Stomach (tissue), 9 donors: ENCODE data around the gene MOB2. TPM values are rescaled to one million over a fixed set of nuclear protein-coding genes. Genes with fewer than 3 reads are reported as not detected.
A peak's percentile ranks its signal among the peaks of the same experiment; 100 is the strongest.

Experiments used
- DNase-seq, 2 donors: peaks; one replicate each; pipeline versions ENCODE4 v3.0.0 to v3.0.0-alpha.2; 2013 to 2019
- H3K27ac ChIP-seq, 5 donors: fragments of 200-600 bp in 4 of 5; sonication (generic) in 4 of 5; one replicate each; pipeline ENCODE4 v1.5.1; 2013 to 2019; ENCODE audit warnings: mild to moderate bottlenecking in 1 of 5, moderate library complexity in 1 of 5
- H3K27me3 ChIP-seq, 3 donors: fragments of 200-600 bp; sonication (generic); one replicate each; pipeline ENCODE4 v1.5.1; 2017 to 2019; ENCODE audit warnings: mixed run types in 1 of 3
- H3K36me3 ChIP-seq, 4 donors: fragments of 200-600 bp; sonication (generic); 1 replicate in 3 of 4; 2 replicates in 1 of 4; pipeline ENCODE4 v1.5.1; 2016 to 2019
- H3K4me1 ChIP-seq, 4 donors: fragments of 200-600 bp; sonication (generic); one replicate each; pipeline ENCODE4 v1.5.1; 2016 to 2019
- H3K4me3 ChIP-seq, 4 donors: fragments of 200-600 bp; sonication (generic) in 3 of 4; one replicate each; pipeline ENCODE4 v1.5.1; 2016 to 2019; ENCODE audit warnings: mild to moderate bottlenecking in 1 of 4
- H3K9me3 ChIP-seq, 4 donors: fragments of 200-600 bp; sonication (generic); one replicate each; pipeline ENCODE4 v1.5.1; 2016 to 2019
- EP300 ChIP-seq: sonication (generic); formaldehyde crosslinking; IDR thresholded peaks from one replicate; pipeline ENCODE4 v1.6.1; 2017; ENCODE audit warnings: antibody characterized with exemption
- POLR2A ChIP-seq, 4 donors: fragments of 450-650 bp; IDR thresholded peaks; one replicate each; pipeline ENCODE4 v1.6.1; 2016; ENCODE audit warnings: antibody characterized with exemption in 4 of 4, control low read depth in 2 of 4, mild to moderate bottlenecking in 1 of 4, moderate library complexity in 1 of 4
- POLR2AphosphoS5 ChIP-seq, 3 donors: sonication (generic); formaldehyde crosslinking; IDR thresholded peaks; one replicate each; pipeline ENCODE4 v1.6.1; 2016; ENCODE audit warnings: antibody characterized with exemption in 3 of 3
- WGBS, 5 donors: extraction: QIAGEN DNeasy Blood & Tissue Kit in 3 of 5; methylation state at CpG; one replicate each; pipeline versions ENCODE4 v1.1.5 to v1.1.7; 2013 to 2018; 5-methylcytosine and 5-hydroxymethylcytosine counted together
- intact Hi-C: fragments of 100-400 bp; cut with DNase I; formaldehyde crosslinking; loops from one replicate; pipeline ENCODE4 v1.15.1; 2023; ENCODE audit warnings: low total_unique reads
- polyA plus RNA-seq, 3 donors: library from polyadenylated mRNA; stranded (reverse); fragments of 200-250 nt; gene quantifications; one replicate each; pipeline ENCODE4 v1.2.3, GENCODE V29; 2013
- total RNA-seq, 5 donors: library from RNA; depleted of rRNA; stranded (reverse); fragments of >200 nt; gene quantifications; one replicate each; pipeline versions ENCODE4 v1.1.0 to v1.2.3, GENCODE V29; 2014 to 2016
- TF ChIP-seq, protein P1 (sequence below), 7 experiments: fragments of 450-650 bp in 4 of 7; fragments of 200-600 bp in 3 of 7; sonication (generic) in 3 of 7; IDR thresholded peaks; one replicate each; pipeline ENCODE4 v1.5.1; 2016 to 2019; ENCODE audit warnings: antibody characterized with exemption in 7 of 7, control low read depth in 2 of 7, mild to moderate bottlenecking in 1 of 7
- donor health status: healthy with polysubstance abuse.
- donor health status: Bipolar disorder and iron deficiency.
- donor health status: healthy.

The MOB2 gene
- total and polyA plus RNA-seq, 8 donors: 11.3 to 46.3 (median 27.3) TPM

DNA sequence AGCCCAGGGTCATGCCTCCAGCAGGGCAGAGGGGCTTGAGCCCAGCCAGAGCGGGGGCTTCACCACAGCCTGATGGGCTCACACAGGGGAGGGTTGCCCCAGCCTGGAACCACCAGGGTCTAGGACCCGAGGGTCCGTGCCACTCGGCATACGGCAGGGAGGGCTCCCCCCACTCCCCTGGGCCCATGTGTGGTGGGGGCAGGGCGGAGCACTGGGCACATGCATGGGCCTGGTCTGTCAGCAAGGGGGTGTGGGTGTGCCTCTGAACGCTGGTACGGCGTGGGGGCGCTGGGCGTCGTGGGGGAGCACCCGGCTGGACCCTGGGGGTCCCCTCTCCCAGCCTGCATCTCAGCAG is 29.3 kb downstream of the MOB2 start:
- Histone ChIP-seq H3K4me3 (no peak overlapping the region), H3K36me3 (peaks cover 0 to under 1% (median 0%) of the 10 kb centered on the region in 4 donors), H3K27me3 (peaks cover 0 to 11% (median 4%) of the 10 kb centered on the region in 3 donors), H3K27ac (no peak overlapping the region), H3K4me1 (peaks cover 24 to 58% (median 46%) of the 10 kb centered on the region in 4 donors), H3K9me3 (no peaks in the 10 kb centered on the region)
- 75 to 90% (median 85%) methylated on average over 6 to 13 of the region's 13 CpGs for WGBS, 5 donors
- TF ChIP-seq, protein P1, sequence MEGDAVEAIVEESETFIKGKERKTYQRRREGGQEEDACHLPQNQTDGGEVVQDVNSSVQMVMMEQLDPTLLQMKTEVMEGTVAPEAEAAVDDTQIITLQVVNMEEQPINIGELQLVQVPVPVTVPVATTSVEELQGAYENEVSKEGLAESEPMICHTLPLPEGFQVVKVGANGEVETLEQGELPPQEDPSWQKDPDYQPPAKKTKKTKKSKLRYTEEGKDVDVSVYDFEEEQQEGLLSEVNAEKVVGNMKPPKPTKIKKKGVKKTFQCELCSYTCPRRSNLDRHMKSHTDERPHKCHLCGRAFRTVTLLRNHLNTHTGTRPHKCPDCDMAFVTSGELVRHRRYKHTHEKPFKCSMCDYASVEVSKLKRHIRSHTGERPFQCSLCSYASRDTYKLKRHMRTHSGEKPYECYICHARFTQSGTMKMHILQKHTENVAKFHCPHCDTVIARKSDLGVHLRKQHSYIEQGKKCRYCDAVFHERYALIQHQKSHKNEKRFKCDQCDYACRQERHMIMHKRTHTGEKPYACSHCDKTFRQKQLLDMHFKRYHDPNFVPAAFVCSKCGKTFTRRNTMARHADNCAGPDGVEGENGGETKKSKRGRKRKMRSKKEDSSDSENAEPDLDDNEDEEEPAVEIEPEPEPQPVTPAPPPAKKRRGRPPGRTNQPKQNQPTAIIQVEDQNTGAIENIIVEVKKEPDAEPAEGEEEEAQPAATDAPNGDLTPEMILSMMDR (IDR thresholded peaks at IDR 0.05): no peak
- no peak for TF ChIP-seq POLR2A (IDR thresholded peaks at IDR 0.05)
- no peak for TF ChIP-seq POLR2AphosphoS5 (IDR thresholded peaks at IDR 0.05)
- TF ChIP-seq EP300: no peak
- intact Hi-C loops: no loop called here
- DNase-seq: no peak

DNA sequence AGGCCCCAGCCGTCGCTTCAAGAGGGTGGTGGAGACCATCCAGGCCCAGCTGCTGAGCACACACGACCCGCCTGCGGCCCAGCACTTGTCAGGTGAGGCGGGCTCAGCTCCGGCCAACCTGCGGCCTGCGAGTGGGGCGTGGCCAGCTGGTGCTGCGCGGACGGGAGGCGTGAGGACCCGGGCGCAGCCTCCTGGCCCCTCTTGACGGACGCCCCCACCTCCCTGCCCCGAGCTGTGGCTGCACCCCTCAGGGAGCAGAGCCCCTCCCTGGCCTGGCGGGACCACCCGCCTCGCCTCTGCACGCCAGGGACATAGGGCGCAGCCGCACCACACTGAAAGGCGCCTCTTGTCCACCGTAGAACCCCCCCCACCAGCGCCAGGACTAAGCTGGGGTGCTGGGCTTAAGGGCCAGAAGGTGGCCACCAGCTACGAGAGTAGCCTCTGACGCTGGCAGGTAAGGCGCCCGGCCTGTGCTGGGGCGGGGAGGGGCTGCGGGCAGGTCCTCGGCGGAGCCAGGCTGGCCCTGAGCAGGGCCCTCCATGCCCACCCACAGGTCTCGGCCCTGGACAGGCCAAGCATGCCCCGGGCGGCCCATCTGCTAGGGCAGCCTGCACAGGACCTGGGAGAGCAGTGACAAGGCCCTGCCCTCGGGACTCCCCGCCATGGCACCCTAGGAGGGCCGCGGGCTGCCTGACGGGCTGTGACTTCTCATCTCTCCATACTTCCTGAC is 29.8 kb downstream of the MOB2 start:
- H3K9me3 ChIP-seq: no peaks in the 10 kb centered on the region
- peaks cover 0 to 15% (median 7%) of the 10 kb centered on the region in 3 donors for H3K27me3 ChIP-seq
- TF ChIP-seq, protein P1 (IDR thresholded peaks at IDR 0.05): no peak
- TF ChIP-seq POLR2A (IDR thresholded peaks at IDR 0.05) (no peak), EP300 (no peak), POLR2AphosphoS5 (IDR thresholded peaks at IDR 0.05) (no peak)
- no peaks in the 10 kb centered on the region for H3K36me3 ChIP-seq
- H3K27ac ChIP-seq: no peak overlapping the region
- H3K4me1 ChIP-seq: peaks cover 21 to 57% (median 44%) of the 10 kb centered on the region in 4 donors
- WGBS, 5 donors: 67 to 84% (median 78%) methylated on average over 7 to 44 of the region's 44 CpGs
- DNase-seq: no peak
- intact Hi-C loops: no loop called here
- H3K4me3 ChIP-seq: no peak overlapping the region

DNA sequence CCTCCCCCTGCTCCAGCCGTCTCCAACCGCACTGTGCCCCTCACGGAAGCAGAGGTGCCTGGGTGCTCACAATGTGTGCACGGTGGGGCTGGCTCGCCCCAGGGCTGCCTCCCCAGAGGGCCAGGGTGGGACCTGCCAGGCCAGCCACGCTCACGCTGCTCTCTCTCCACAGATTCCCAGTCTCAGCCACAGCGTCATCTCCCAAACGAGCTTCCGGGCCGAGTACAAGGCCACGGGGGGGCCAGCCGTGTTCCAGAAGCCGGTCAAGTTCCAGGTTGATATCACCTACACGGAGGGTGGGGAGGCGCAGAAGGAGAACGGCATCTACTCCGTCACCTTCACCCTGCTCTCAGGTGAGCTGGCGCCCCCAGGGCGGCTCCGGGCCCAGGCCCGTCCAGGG is 30.4 kb downstream of the MOB2 start:
- Histone ChIP-seq H3K27ac (no peak overlapping the region), H3K4me3 (no peak overlapping the region), H3K27me3 (peaks cover 0 to 21% (median 12%) of the 10 kb centered on the region in 3 donors), H3K9me3 (no peaks in the 10 kb centered on the region), H3K4me1 (peaks cover 15 to 51% (median 41%) of the 10 kb centered on the region in 4 donors), H3K36me3 (no peaks in the 10 kb centered on the region)
- DNase-seq: peak in 1 of 2 donors; percentile 39
- 48 to 61% (median 52%) methylated on average over 14 to 22 of the region's 22 CpGs for WGBS, 5 donors
- TF ChIP-seq POLR2AphosphoS5 (IDR thresholded peaks at IDR 0.05) (no peak), EP300 (no peak), POLR2A (IDR thresholded peaks at IDR 0.05) (no peak)
- TF ChIP-seq, protein P1 (IDR thresholded peaks at IDR 0.05): no peak
- intact Hi-C loops: no loop called here

DNA sequence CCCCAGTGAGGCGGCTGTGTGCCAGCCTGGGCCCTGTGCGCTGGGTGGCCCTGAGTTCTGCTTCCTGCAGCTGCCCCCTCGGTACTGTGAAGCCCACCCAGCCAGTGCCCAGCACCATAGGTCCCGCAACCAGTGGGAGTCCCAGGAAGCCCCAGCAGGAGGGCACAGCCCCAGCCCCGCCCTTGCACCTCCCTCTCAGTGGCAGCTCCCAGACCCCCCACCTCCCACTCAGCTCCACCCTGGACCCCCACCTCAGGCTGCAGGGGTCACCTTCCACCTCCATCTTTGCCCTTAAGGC is 30.9 kb downstream of the MOB2 start:
- no peak for DNase-seq
- no peak overlapping the region for H3K4me3 ChIP-seq
- no peaks in the 10 kb centered on the region for H3K9me3 ChIP-seq
- TF ChIP-seq, protein P1 (IDR thresholded peaks at IDR 0.05): no peak
- TF ChIP-seq EP300 (no peak), POLR2A (IDR thresholded peaks at IDR 0.05) (no peak), POLR2AphosphoS5 (IDR thresholded peaks at IDR 0.05) (no peak)
- H3K27ac ChIP-seq: no peak overlapping the region
- no peaks in the 10 kb centered on the region for H3K36me3 ChIP-seq
- H3K4me1 ChIP-seq: peaks cover 10 to 47% (median 37%) of the 10 kb centered on the region in 4 donors
- 68 to 84% (median 78%) methylated on average over 4 to 5 of the region's 5 CpGs for WGBS, 5 donors
- intact Hi-C loops: no loop called here
- H3K27me3 ChIP-seq: peaks cover 0 to 25% (median 17%) of the 10 kb centered on the region in 3 donors
